Psoas muscle (tissue), 8 donors: ENCODE data around the gene LIN7C. TPM values are rescaled to one million over a fixed set of nuclear protein-coding genes. Genes with fewer than 3 reads are reported as not detected.
"Not testable (repeated sequence)": the region's sequence is repeated elsewhere in the genome, so short reads cannot be mapped to it uniquely, and the experiment has no call there.

ENCODE experiments used
- ATAC-seq, 4 donors: fragments of 200-7000 bp; cut with Tn5 transposase; one replicate each; pipeline ENCODE4 v1.9.1; 2020; ENCODE audit warnings: moderate library complexity in 3 of 4, mild to moderate bottlenecking in 2 of 4
- DNase-seq, 2 donors: peaks; one replicate each; pipeline ENCODE4 v3.0.0-alpha.2; 2020
- H3K27ac ChIP-seq: fragments of 200-600 bp; one replicate; pipeline ENCODE4 v1.8.0; 2022
- H3K27me3 ChIP-seq, 3 donors: fragments of 200-600 bp in 1 of 3; one replicate each; pipeline versions ENCODE4 v1.6.1 to v1.8.0; 2013 to 2022; ENCODE audit warnings: low read length in 2 of 3, mild to moderate bottlenecking in 2 of 3, moderate library complexity in 1 of 3; ENCODE audit not compliant: insufficient read depth in 3 of 3
- H3K36me3 ChIP-seq, 2 donors: fragments of 200-600 bp in 1 of 2; one replicate each; pipeline versions ENCODE4 v1.6.1 to v1.8.0; 2013 to 2022; ENCODE audit warnings: low read depth in 1 of 2, mild to moderate bottlenecking in 1 of 2, moderate library complexity in 1 of 2; ENCODE audit not compliant: insufficient read depth in 1 of 2
- H3K4me1 ChIP-seq: fragments of 200-600 bp; one replicate; pipeline ENCODE4 v1.8.0; 2022
- H3K4me3 ChIP-seq: fragments of 200-600 bp; one replicate; pipeline ENCODE4 v1.8.0; 2022; ENCODE audit warnings: mild to moderate bottlenecking
- H3K9me3 ChIP-seq: fragments of 200-600 bp; one replicate; pipeline ENCODE4 v1.8.0; 2022
- CTCF ChIP-seq: fragments of 200-600 bp; IDR thresholded peaks from one replicate; pipeline ENCODE4 v1.8.0; 2022; ENCODE audit warnings: antibody characterized with exemption
- WGBS, 3 donors: extraction: QIAGEN DNeasy Blood & Tissue Kit; methylation state at CpG; one replicate each; pipeline versions ENCODE4 v1.1.6 to v1.1.7; 2013; 5-methylcytosine and 5-hydroxymethylcytosine counted together
- intact Hi-C, 2 donors: fragments of 100-400 bp; cut with DNase I; formaldehyde crosslinking; loops; one replicate each; pipeline versions ENCODE4 v1.11.0 to v1.14.2; 2022
- polyA plus RNA-seq, 3 donors: library from polyadenylated mRNA; stranded (reverse); fragments of 200-250 nt; gene quantifications; one replicate each; pipeline ENCODE4 v1.2.3, GENCODE V29; 2013
- total RNA-seq, 4 donors: library from RNA; stranded (reverse); fragmentation: NEBNext Ultra II Directional in 2 of 4; extraction: Animal tissue kit (Norgen Biotek cat#: 25700) in 2 of 4; gene quantifications; one replicate each; pipeline versions ENCODE4 v1.2.1 to v1.2.4, GENCODE V29; 2021 to 2023
- donor health status: healthy with polysubstance abuse.
- donor health status: DM: no; HTN: no; CAD: no; lungs with moderate emphysema.
- donor health status: Bipolar disorder and iron deficiency.
- donor health status: healthy.
- donor health status: DM: yes; HTN: yes; CAD: no.
- donor health status: DM: no; HTN: no; CAD: no.
- donor health status: DM: no; HTN: no; CAD: no.
- donor health status: DM: yes; HTN: yes; CAD: no.

The LIN7C gene
- total and polyA plus RNA-seq, 7 donors, result 4.2 to 18.9 (median 13.1) TPM

GRCh38 chr11:27451244-27451965 is 55.2 kb downstream of the LIN7C start:
- WGBS, 3 donors, result 86 to 93% (median 91%) methylated on average over 1 of the region's 1 CpG
- no peaks in the 10 kb centered on the region for H3K9me3 ChIP-seq
- no peak for TF ChIP-seq CTCF
- DNase-seq (no peak), ATAC-seq (peak in 1 of 4 donors; percentile 58)
- intact Hi-C loops, result no loop called here
- peaks cover 5% of the 10 kb centered on the region for H3K4me1 ChIP-seq
- H3K27me3 ChIP-seq, result no peaks in the 10 kb centered on the region
- no peaks in the 10 kb centered on the region for H3K36me3 ChIP-seq
- H3K27ac ChIP-seq, result no peak overlapping the region
- H3K4me3 ChIP-seq, result no peak overlapping the region

GRCh38 chr11:27448184-27448540 is 58.4 kb downstream of the LIN7C start:
- WGBS, 3 donors, result 96 to 99% (median 96%) methylated on average over 5 of the region's 5 CpGs
- ATAC-seq, DNase-seq, H3K4me1 ChIP-seq, H3K4me3 ChIP-seq, H3K36me3 ChIP-seq, H3K27me3 ChIP-seq, H3K27ac ChIP-seq, H3K9me3 ChIP-seq, intact Hi-C loops: not testable (repeated sequence)

GRCh38 chr11:27447288-27448183 is 59.0 kb downstream of the LIN7C start:
- 92 to 96% (median 93%) methylated on average over 5 of the region's 5 CpGs for WGBS, 3 donors
- Histone ChIP-seq H3K27ac (no peak overlapping the region), H3K36me3 (no peaks in the 10 kb centered on the region), H3K27me3 (no peaks in the 10 kb centered on the region), H3K4me1 (peaks cover 9% of the 10 kb centered on the region), H3K4me3 (no peak overlapping the region), H3K9me3 (no peaks in the 10 kb centered on the region)
- no peak for DNase-seq
- no peak for ATAC-seq
- TF ChIP-seq CTCF, result no peak
- intact Hi-C loops, result no loop called here

- TF ChIP-seq CTCF, result no peak
- ATAC-seq (no peak), DNase-seq (no peak)
- intact Hi-C loops, result no loop called here
- no peak overlapping the region for H3K27ac ChIP-seq
- H3K4me1 ChIP-seq, result peaks cover 5% of the 10 kb centered on the region
- WGBS, 3 donors, result 96 to 99% (median 98%) methylated on average over 4 of the region's 4 CpGs
- no peak overlapping the region for H3K4me3 ChIP-seq
- no peaks in the 10 kb centered on the region for H3K36me3 ChIP-seq
- H3K27me3 ChIP-seq, result no peaks in the 10 kb centered on the region
- H3K9me3 ChIP-seq, result no peaks in the 10 kb centered on the region
Observed at GRCh38 chr11:27445625-27446024, 60.9 kb downstream of the LIN7C start.

- no peak for ATAC-seq
Observed at GRCh38 chr11:27444801-27445215, 61.8 kb downstream of the LIN7C start.

More at GRCh38 chr11:27444801-27445215, 61.8 kb downstream of the LIN7C start:
- Histone ChIP-seq H3K36me3 (no peaks in the 10 kb centered on the region), H3K4me1 (peaks cover 5% of the 10 kb centered on the region), H3K27ac (no peak overlapping the region), H3K27me3 (no peaks in the 10 kb centered on the region), H3K9me3 (no peaks in the 10 kb centered on the region), H3K4me3 (no peak overlapping the region)
- DNase-seq, result no peak
- intact Hi-C loops, result no loop called here
- TF ChIP-seq CTCF, result no peak
- WGBS, 3 donors, result 44 to 67% (median 56%) methylated on average over 2 of the region's 2 CpGs
